IPS-NIHi11 (cell line): ENCODE measurements around the gene PANX2.
"Not testable (repeated sequence)": the region's sequence is repeated elsewhere in the genome, so short reads cannot be mapped to it uniquely, and the experiment has no call there.

Experiments used
- DNase-seq: peaks from one replicate; pipeline ENCODE4 v3.0.0; 2012; ENCODE audit warnings: mixed read lengths, low spot score

PANX2 gene

GRCh38 chr22:50147258-50148165 lies 23.0 kb upstream of the PANX2 start:
- not testable (repeated sequence) for DNase-seq

- DNase-seq: peak; percentile 4
Observed at GRCh38 chr22:50148166-50148500, 22.4 kb upstream of the PANX2 start.

- peak; percentile 93 for DNase-seq
Observed at GRCh38 chr22:50148991-50149721, 21.4 kb upstream of the PANX2 start.

GRCh38 chr22:50150161-50151129 lies 20.1 kb upstream of the PANX2 start:
- no peak for DNase-seq

- peak; percentile 64 for DNase-seq
Observed at GRCh38 chr22:50151571-50152537, 18.7 kb upstream of the PANX2 start.

- peak; percentile 5 for DNase-seq
Observed at GRCh38 chr22:50153056-50153755, 17.3 kb upstream of the PANX2 start.

GRCh38 chr22:50153756-50154140 lies 16.8 kb upstream of the PANX2 start:
- no peak for DNase-seq

- no peak for DNase-seq
Observed at GRCh38 chr22:50157709-50158375, 12.7 kb upstream of the PANX2 start.

GRCh38 chr22:50160947-50161346 lies 9.6 kb upstream of the PANX2 start:
- no peak for DNase-seq

GRCh38 chr22:50161508-50162390 lies 8.8 kb upstream of the PANX2 start:
- no peak for DNase-seq

- DNase-seq: no peak
Observed at GRCh38 chr22:50162391-50162956, 8.1 kb upstream of the PANX2 start.

GRCh38 chr22:50165436-50166123 lies 5.0 kb upstream of the PANX2 start:
- no peak for DNase-seq

GRCh38 chr22:50167689-50168489 lies 2.6 kb upstream of the PANX2 start:
- DNase-seq: no peak

- DNase-seq: not testable (repeated sequence)
Observed at GRCh38 chr22:50168490-50169180, 1.9 kb upstream of the PANX2 start.

- DNase-seq: no peak
Observed at GRCh38 chr22:50169181-50169759, 1.3 kb upstream of the PANX2 start.
